Fibroblast of peridontal ligament (primary cell): ENCODE measurements around the gene EXOG.

Experiments
- DNase-seq: peaks from one replicate; pipeline ENCODE4 v3.0.0-alpha.2; 2010; ENCODE audit errors: extremely low read depth

EXOG gene

GRCh38 chr3:38473229-38473628 lies 22.9 kb upstream of the EXOG start:
- DNase-seq, result no peak

DNA sequence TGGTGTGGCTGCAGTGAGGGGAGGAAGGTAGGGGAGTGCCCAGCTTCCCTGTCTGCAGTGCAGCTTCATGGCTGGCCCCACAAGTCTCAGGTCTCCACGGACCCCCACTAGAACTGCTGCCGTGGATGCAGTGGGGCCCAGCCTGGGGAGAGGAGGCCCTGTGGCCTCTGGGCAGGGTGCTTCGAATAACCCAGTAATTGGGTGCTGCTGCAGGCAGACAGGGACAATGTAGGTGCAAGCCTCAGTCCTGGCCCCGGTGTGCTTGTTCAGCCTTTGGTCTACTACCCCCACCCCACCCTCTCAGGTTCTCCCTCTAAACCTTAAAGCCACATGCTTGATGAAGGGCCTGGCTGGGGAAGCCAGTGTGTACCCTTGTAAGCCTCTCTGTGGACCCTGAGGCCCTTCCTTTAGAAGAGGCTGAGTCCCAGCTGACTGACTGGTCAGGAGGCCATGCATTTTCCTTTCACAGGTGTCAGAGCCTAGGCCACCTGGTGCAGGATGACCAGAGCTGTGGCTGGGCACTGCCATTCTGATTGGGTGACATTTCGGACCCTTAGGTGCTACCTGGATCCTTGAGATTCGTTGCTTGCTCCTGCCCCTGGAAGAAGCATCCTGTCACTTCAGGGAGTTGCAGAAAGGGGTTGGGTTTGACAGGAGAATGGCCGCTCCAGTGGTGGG lies 21.1 kb upstream of the EXOG start:
- no peak for DNase-seq

DNA sequence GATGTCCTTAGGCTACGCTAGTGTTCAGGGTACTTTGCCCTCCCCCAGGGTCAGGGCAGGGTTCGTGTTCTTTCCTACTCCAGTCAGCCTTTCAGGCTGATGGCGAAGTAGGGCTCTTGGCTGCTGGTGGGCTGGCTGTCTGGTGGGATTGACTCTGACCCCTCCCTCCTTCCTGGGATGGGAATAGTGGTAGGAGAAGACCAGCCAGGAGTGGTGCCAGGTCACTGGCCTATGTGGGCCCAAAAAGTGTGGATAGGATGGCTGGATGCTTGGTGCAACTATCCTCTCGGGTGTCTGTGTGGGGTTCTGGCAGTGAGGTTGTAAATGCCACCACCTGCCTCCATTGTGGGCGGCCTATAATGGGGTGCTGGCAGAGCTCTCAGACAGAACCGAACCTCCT lies 20.4 kb upstream of the EXOG start:
- DNase-seq, result no peak

- DNase-seq, result no peak
These were observed 19.9 kb upstream of the EXOG start for GRCh38 chr3:38476157-38476756.

DNA sequence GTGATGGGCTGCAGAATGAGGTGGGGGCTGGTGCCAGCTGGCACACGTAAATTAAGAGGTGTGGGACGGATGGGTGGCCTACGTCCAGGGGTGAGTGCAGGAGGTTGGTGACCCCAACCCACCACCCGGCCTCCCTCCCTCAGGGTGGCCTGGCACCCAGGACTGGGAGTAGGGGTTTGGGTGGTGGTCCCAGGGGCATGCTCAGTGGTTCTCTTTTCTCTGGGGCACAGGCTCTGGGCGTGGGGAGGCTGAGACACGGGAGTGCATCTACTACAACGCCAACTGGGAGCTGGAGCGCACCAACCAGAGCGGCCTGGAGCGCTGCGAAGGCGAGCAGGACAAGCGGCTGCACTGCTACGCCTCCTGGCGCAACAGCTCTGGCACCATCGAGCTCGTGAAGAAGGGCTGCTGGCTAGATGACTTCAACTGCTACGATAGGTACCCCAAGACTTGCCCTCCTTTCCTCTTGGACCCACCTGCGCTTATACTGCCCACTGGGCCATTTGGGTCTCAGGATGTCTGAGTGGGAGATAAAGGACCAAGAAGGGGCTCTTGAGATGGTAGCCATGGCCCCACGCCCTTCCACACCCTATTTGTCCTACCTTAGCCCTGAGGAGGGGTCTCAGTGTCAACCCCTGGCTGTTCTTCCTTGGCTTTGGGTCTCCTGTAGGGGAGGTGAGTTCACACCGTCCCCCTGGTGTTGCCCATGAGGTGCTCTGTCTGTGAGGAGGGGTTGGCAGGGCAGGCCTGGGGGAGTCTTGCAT lies 18.9 kb upstream of the EXOG start:
- no peak for DNase-seq

DNA sequence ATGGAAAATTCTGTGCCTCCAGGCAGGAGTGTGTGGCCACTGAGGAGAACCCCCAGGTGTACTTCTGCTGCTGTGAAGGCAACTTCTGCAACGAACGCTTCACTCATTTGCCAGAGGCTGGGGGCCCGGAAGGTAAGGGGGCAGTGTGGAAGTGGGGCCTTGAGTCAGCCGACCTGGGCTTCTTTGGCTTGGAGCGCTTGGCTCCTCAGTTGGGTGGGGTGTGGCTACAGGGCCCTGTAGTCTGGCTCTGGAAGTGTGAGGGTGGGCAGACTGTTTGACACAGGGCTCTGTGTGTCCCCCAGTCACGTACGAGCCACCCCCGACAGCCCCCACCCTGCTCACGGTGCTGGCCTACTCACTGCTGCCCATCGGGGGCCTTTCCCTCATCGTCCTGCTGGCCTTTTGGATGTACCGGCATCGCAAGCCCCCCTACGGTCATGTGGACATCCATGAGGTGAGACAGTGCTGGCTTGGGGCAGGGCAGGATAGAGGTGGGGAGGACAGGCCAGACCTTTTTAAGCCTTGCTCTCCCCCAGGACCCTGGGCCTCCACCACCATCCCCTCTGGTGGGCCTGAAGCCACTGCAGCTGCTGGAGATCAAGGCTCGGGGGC lies 18.2 kb upstream of the EXOG start:
- DNase-seq, result no peak

DNA sequence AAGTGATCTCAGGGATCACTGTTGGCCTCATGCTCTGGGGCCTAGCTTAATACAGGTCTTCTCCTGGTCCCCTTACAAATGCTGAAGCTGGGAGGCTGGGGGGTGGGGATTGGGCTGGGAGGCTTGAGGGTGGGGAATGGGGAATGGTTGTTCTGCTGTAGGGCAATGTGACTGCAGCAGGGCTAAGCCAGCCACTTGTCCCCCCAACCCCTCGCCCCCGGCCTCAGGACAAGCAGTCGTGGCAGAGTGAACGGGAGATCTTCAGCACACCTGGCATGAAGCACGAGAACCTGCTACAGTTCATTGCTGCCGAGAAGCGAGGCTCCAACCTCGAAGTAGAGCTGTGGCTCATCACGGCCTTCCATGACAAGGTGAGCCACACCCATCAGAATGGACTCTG lies 17.2 kb upstream of the EXOG start:
- DNase-seq, result no peak

GRCh38 chr3:38479431-38480092 lies 16.6 kb upstream of the EXOG start:
- DNase-seq, result peak; percentile 78

DNA sequence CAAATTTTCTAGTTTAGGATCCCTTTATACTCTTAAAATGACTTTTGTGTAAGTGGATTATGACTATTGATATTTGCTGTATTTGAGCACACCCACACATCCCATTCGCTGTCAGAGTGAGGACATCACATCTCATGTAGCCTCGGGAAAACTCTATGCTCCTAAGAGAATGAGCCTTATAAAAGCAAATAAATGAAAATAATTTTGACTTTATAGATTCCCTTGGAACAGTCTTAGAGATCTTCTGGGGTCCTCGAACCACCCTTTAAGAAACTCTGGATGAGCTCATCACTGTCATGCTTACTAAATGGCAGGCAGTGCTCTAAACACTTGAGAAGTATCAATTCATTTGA lies 16.1 kb upstream of the EXOG start:
- DNase-seq, result no peak

DNA sequence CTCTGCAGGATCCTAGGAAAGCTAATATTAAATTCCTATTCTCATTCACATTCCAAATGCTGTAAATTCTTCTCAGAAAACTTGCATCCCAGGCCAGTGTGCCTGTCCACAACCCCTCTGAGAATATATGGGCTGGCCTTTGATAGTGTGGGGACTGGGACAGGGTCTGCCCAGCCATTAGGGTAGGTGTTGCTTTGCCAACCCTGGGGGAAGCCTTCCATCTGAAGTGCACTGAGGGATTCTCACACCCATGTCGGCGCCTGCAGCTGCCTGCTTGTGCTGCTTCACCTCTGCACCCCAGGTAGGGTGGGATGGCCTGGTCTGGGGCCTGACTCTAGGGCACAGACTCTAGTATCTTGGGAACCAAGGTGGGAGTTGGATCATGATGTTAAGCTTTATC lies 15.2 kb upstream of the EXOG start:
- DNase-seq, result no peak

- no peak for DNase-seq
These were observed 13.2 kb upstream of the EXOG start for GRCh38 chr3:38482951-38483350.

GRCh38 chr3:38487323-38487722 lies 8.8 kb upstream of the EXOG start:
- DNase-seq, result no peak

DNA sequence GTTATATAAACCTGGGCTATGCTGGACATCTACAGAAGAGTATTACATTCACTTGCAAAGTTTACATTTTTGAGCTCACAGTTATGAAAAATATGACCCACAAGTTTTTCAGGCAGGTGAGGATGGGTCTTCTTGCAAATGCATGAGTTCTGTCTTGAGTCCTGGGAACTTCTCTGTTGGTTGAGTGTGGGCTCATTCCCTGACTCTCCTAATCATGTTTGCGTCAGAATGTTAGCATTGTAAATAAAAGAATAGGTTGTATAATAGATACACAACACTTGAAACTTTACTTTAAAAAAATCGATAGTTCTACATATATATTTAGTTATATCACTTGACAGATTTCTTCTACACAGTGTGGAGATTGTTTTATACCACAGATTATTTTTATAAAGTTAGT lies 7.2 kb upstream of the EXOG start:
- DNase-seq, result no peak

- DNase-seq, result no peak
These were observed 6.4 kb upstream of the EXOG start for GRCh38 chr3:38489766-38490165.

DNA sequence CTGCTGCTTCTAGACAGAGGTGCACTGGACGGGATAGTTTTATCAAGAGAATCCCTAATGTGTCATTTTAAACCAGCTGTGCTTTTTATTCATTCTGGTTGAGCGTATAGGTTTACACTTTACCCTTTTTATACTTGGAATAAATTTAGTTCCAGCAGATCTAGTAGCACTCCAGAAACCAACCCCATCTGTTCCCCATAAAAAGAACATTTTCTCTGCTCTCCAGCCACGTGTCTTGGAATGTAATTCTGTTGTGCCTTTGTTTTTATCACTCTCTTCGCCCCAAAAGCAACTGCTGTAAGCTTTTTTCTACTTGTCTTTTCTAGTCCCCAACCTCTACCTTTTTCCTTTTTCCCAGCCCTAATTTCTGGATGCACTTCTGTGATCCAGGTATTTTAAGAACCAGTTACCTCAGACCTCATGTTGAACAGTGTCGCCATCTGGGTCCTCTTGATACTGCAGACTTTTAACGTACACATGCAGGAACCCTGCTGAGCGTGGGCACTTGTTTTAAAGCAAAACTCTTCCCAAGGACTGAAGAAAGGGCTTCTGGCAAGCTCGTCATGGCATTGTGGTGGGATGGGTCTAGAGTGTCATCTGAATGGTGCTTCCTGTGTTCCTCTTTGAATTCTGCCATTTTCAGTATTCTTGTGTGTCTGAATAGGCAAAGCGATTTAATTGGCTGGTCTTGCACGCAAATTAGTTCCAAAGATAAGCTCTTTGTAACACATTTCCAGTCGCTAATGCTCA lies 5.7 kb upstream of the EXOG start:
- DNase-seq, result peak; percentile 23

DNA sequence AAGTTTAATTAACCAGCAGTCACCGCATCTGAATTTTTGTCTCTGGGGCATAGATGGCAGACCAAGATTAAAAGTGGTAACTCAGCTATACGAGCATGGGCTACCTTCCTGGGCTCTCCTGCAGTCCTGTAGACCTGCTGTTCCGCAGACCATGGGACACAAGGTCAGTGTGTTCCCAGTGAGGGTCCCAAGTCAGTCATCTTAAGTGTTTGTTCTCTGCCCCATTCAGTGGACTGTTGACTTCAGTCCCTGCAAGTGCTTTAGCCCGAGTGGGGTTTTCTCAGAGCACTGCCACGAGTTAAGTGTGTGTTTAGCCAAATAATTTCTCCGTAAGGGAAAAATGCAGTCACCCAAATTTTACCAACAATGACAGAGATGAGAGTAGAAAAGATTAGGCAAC lies 4.9 kb upstream of the EXOG start:
- DNase-seq, result no peak

DNA sequence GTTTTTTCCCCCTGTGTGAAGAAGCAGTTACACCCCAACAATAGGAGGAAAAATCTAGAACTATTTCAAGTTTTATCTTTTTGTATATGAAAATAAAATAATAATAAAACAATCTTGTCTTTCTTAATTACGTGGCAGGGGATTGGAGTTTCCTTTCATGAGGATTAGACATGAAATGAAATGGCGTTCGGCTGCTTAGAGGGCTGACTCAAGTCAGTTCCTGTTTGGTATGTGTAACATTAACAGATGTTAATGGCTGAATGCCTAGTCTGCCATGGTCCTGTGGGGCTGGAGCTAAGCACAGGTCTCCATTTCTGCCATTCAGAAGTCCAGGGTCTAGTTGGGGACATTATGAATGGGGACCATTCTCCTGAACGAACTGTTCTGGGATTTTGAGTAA lies 3.1 kb upstream of the EXOG start:
- DNase-seq, result peak; percentile 76

- DNase-seq, result peak; percentile 50
These were observed 891 bp downstream of the EXOG start for GRCh38 chr3:38497031-38497430.

DNA sequence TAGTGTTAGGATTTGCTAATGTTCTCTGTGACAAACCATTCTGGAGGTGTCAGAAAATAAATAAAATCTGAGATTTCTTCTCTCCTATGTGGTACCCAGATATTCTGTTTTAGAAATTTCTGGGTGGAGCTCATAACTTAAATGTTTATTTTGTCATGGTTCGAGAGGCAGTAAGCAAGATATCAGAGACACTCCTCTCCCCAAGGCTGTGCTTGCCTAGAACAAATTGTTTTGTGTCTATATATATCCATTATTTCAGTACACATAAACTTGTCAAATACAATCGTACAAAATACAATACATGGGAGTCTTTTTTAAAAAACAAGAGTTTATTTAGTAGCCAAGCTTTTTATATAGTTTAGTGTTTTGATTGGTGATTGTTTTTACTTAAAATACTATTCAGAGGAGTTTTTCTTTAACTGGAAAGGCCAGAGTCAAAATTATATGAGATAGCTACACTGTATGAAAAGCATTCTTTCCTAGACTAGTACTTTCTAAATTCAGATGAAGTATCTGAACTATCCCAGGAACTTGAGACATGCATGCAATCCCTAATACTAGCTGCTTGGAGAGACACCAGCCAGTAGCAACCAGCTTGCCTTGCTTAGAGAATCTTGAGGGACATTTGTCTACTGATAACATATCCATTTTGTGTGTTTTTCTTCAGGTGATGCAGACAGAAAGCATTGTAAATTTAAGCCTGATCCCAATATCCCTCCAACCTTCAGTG lies 4.7 kb downstream of the EXOG start:
- no peak for DNase-seq

DNA sequence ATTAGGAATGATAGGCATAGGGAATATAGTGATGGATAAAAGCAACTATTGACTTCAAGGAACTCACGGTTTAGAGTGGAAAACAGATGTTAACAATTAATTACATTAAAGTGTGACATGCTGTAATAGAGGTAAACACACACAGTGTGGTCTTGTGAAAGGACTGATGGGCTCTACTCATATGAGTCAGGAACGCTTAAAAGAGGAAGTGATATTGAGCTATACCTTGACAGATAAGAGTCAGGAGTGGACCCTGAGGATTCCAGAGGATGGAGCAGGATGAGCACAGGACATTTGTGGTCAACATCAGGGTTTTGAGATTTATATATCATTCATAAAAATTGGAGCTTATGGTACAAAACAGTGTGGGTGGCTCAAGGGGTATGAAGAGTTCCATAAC lies 11.0 kb downstream of the EXOG start:
- DNase-seq, result no peak

- no peak for DNase-seq
These were observed 13.6 kb downstream of the EXOG start for GRCh38 chr3:38509732-38510131.
